Common myeloid progenitor, CD34-positive (primary cell): ENCODE measurements around the gene FOSB.

Experiments
- CTCF ChIA-PET: fragments of 350-600 bp; sonication (Branson Sonifier 250); formaldehyde crosslinking; loops from one replicate; lab custom pipeline; 2021; ENCODE audit warnings: antibody characterized with exemption; lab: Charles Lee
- POLR2A ChIA-PET: fragments of 350-600 bp; sonication (Branson Sonifier 250); formaldehyde crosslinking; loops from one replicate; lab custom pipeline; 2021; ENCODE audit warnings: antibody characterized with exemption; lab: Charles Lee
- DNase-seq, 3 donors: peaks; one replicate each; pipeline versions ENCODE4 v3.0.0 to v3.0.0-alpha.2; 2013
- H3K27ac ChIP-seq, 2 experiments: 1 replicate in 1 of 2; 2 replicates in 1 of 2; pipeline ENCODE4 v1.7.0; 2013; ENCODE audit warnings: inconsistent platforms in 2 of 2, low read length in 2 of 2, mild to moderate bottlenecking in 2 of 2, low read depth in 1 of 2, moderate library complexity in 1 of 2; ENCODE audit not compliant: severe bottlenecking in 2 of 2, insufficient read depth in 1 of 2, poor library complexity in 1 of 2
- H3K27me3 ChIP-seq, 5 experiments: replicated peaks in 2 of 5; 1 replicate in 3 of 5; 2 replicates in 2 of 5; pipeline versions ENCODE4 v1.6.1 to v1.7.0; 2013; ENCODE audit warnings: low read length in 4 of 5, mild to moderate bottlenecking in 2 of 5, moderate library complexity in 2 of 5, inconsistent platforms in 1 of 5; ENCODE audit not compliant: insufficient read depth in 5 of 5, control insufficient read depth in 4 of 5
- H3K36me3 ChIP-seq, 4 experiments: 1 replicate in 2 of 4; 2 replicates in 2 of 4; pipeline versions ENCODE4 v1.6.1 to v1.7.0; 2013; ENCODE audit warnings: low read length in 3 of 4, control low read depth in 1 of 4, mild to moderate bottlenecking in 1 of 4; ENCODE audit not compliant: control insufficient read depth in 4 of 4, insufficient read depth in 4 of 4
- H3K4me1 ChIP-seq, 4 experiments: 1 replicate in 3 of 4; 2 replicates in 1 of 4; pipeline versions ENCODE4 v1.6.1 to v1.7.1; 2013; ENCODE audit warnings: low read length in 3 of 4, mild to moderate bottlenecking in 3 of 4, control low read depth in 1 of 4, inconsistent platforms in 1 of 4, moderate library complexity in 1 of 4; ENCODE audit not compliant: control insufficient read depth in 4 of 4, insufficient read depth in 4 of 4; ENCODE audit errors: control extremely low read depth in 1 of 4
- H3K4me3 ChIP-seq, 7 experiments: 1 replicate in 4 of 7; 2 replicates in 3 of 7; pipeline versions ENCODE4 v1.5.1 to v1.7.0; 2013; ENCODE audit warnings: mild to moderate bottlenecking in 7 of 7, low read length in 6 of 7, moderate library complexity in 6 of 7, inconsistent platforms in 2 of 7, low read depth in 2 of 7, control low read depth in 1 of 7; ENCODE audit not compliant: insufficient read depth in 4 of 7, control insufficient read depth in 1 of 7; ENCODE audit errors: extremely low read depth in 1 of 7
- H3K9me3 ChIP-seq, 5 experiments: 1 replicate in 4 of 5; 2 replicates in 1 of 5; pipeline versions ENCODE4 v1.6.1 to v1.7.1; 2013; ENCODE audit warnings: low read length in 4 of 5, mild to moderate bottlenecking in 2 of 5, inconsistent platforms in 1 of 5, low read depth in 1 of 5, moderate library complexity in 1 of 5; ENCODE audit not compliant: control insufficient read depth in 4 of 5, insufficient read depth in 2 of 5; ENCODE audit errors: control extremely low read depth in 1 of 5
- WGBS: methylation state at CpG from one replicate; pipeline ENCODE4 v1.1.5; 2013; ENCODE audit not compliant: insufficient coverage; 5-methylcytosine and 5-hydroxymethylcytosine counted together

The FOSB gene

GRCh38 chr19:45478454-45479238 is 10.8 kb downstream of the FOSB start:
- no peaks in the 10 kb centered on the region for H3K36me3 ChIP-seq
- peak overlapping the region; percentile 50 to 98 (median 69) for H3K4me3 ChIP-seq
- H3K4me1 ChIP-seq = peaks cover 5 to 21% (median 11%) of the 10 kb centered on the region in 4 experiments
- 0% methylated on average over 36 of the region's 39 CpGs for WGBS
- peaks cover 0 to 30% (median 12%) of the 10 kb centered on the region in 5 experiments for H3K27me3 ChIP-seq
- H3K27ac ChIP-seq = peak overlapping the region; percentile 99
- H3K9me3 ChIP-seq = no peaks in the 10 kb centered on the region
- ChIA-PET POLR2A (interaction anchor here (0.7 to 2.1 kb wide), 8 partner anchors 10 to 1747 kb away, joined by 3 to 29 read pairs (median 4); partner anchors contain the start of genes FOSB and PPP1R13L), CTCF (interaction anchor here (0.9 to 13.7 kb wide), 16 partner anchors 10 to 164 kb away, joined by 3 to 289 read pairs (median 8); partner anchors contain the start of genes ERCC1, FOSB and PPP1R13L)
- peak; percentile 90 to 93 (median 93) for DNase-seq

- DNase-seq = no peak
- ChIA-PET CTCF (interaction anchor here (13.7 kb wide), 1 partner anchor 47 kb away, joined by 289 read pairs; no protein-coding TSS in a partner anchor), POLR2A (no interaction called here)
- no peak overlapping the region for H3K4me3 ChIP-seq
- no peaks in the 10 kb centered on the region for H3K36me3 ChIP-seq
- WGBS = 94% methylated on average over 5 of the region's 5 CpGs
- H3K27me3 ChIP-seq = no peaks in the 10 kb centered on the region
- H3K4me1 ChIP-seq = peaks cover 6 to 20% (median 10%) of the 10 kb centered on the region in 4 experiments
- H3K9me3 ChIP-seq = no peaks in the 10 kb centered on the region
- no peak overlapping the region for H3K27ac ChIP-seq
Observed at GRCh38 chr19:45483033-45483432, 15.2 kb downstream of the FOSB start.

GRCh38 chr19:45484273-45484945 is 16.6 kb downstream of the FOSB start:
- DNase-seq = no peak
- Histone ChIP-seq H3K9me3 (no peaks in the 10 kb centered on the region), H3K36me3 (no peaks in the 10 kb centered on the region), H3K4me3 (no peak overlapping the region), H3K27me3 (no peaks in the 10 kb centered on the region), H3K27ac (no peak overlapping the region), H3K4me1 (peaks cover 0 to 8% (median 6%) of the 10 kb centered on the region in 4 experiments)
- CTCF ChIA-PET = interaction anchor here (0.7 to 13.7 kb wide), 14 partner anchors 10 to 161 kb away, joined by 3 to 289 read pairs (median 6); partner anchors contain the start of genes FOSB, OPA3 and PPP1R13L
- WGBS = 96% methylated on average over 12 of the region's 13 CpGs
- POLR2A ChIA-PET = interaction anchor here (0.9 to 1.2 kb wide), 2 partner anchors 9 to 15 kb away, joined by 3 to 4 read pairs; no protein-coding TSS in a partner anchor

GRCh38 chr19:45485305-45486077 is 17.7 kb downstream of the FOSB start:
- Histone ChIP-seq H3K27ac (peak overlapping the region in 1 of 2 experiments; percentile 76), H3K4me3 (peak overlapping the region; percentile 41 to 86 (median 71)), H3K27me3 (no peaks in the 10 kb centered on the region), H3K36me3 (no peaks in the 10 kb centered on the region), H3K4me1 (peaks cover 0 to 8% (median 6%) of the 10 kb centered on the region in 4 experiments), H3K9me3 (no peaks in the 10 kb centered on the region)
- ChIA-PET POLR2A (interaction anchor here (0.9 to 1.2 kb wide), 4 partner anchors 10 to 46 kb away, joined by 3 to 4 read pairs (median 4); no protein-coding TSS in a partner anchor), CTCF (interaction anchor here (0.6 to 3.2 kb wide), 20 partner anchors 10 to 160 kb away, joined by 3 to 17 read pairs (median 5); partner anchors contain the start of genes FOSB, OPA3 and PPP1R13L)
- 0% methylated on average over 32 of the region's 35 CpGs for WGBS
- DNase-seq = peak; percentile 94 to 96 (median 94)

GRCh38 chr19:45488708-45489107 is 20.9 kb downstream of the FOSB start:
- Histone ChIP-seq H3K36me3 (no peaks in the 10 kb centered on the region), H3K9me3 (no peaks in the 10 kb centered on the region), H3K4me3 (no peak overlapping the region), H3K4me1 (peaks cover 0 to 21% (median 16%) of the 10 kb centered on the region in 4 experiments), H3K27ac (no peak overlapping the region), H3K27me3 (no peaks in the 10 kb centered on the region)
- CTCF ChIA-PET = interaction anchor here (0.8 to 2.4 kb wide), 6 partner anchors 9 to 153 kb away, joined by 3 to 10 read pairs (median 4); no protein-coding TSS in a partner anchor
- POLR2A ChIA-PET = interaction anchor here (1.2 kb wide), 1 partner anchor 13 kb away, joined by 3 read pairs; no protein-coding TSS in a partner anchor
- WGBS = over 99% methylated on average over 15 of the region's 15 CpGs
- no peak for DNase-seq

GRCh38 chr19:45489216-45489855 is 21.5 kb downstream of the FOSB start:
- peaks cover 0 to 22% (median 16%) of the 10 kb centered on the region in 4 experiments for H3K4me1 ChIP-seq
- H3K9me3 ChIP-seq = no peaks in the 10 kb centered on the region
- no peak overlapping the region for H3K4me3 ChIP-seq
- no peak overlapping the region for H3K27ac ChIP-seq
- no peaks in the 10 kb centered on the region for H3K27me3 ChIP-seq
- ChIA-PET POLR2A (interaction anchor here (1.2 kb wide), 1 partner anchor 14 kb away, joined by 3 read pairs; no protein-coding TSS in a partner anchor), CTCF (interaction anchor here (1.4 to 2.4 kb wide), 4 partner anchors 9 to 52 kb away, joined by 3 to 10 read pairs (median 6); no protein-coding TSS in a partner anchor)
- 98% methylated on average over 17 of the region's 20 CpGs for WGBS
- H3K36me3 ChIP-seq = no peaks in the 10 kb centered on the region
- DNase-seq = no peak
